CD4-positive, alpha-beta T cell treated with Interleukin-4 for 4 hours (primary cell): ENCODE results near the gene TRAM2.

ENCODE experiments used
- DNase-seq: peaks from one replicate; pipeline ENCODE4 v3.0.0-alpha.2; 2020

Gene TRAM2

GRCh38 chr6:52505726-52506409, 71.0 kb downstream of the TRAM2 start:
- DNase-seq, result no peak

- no peak for DNase-seq
These were observed 72.1 kb downstream of the TRAM2 start for GRCh38 chr6:52504782-52505136.

- no peak for DNase-seq
These were observed 72.7 kb downstream of the TRAM2 start for GRCh38 chr6:52503851-52504781.

GRCh38 chr6:52503323-52503747, 73.5 kb downstream of the TRAM2 start:
- DNase-seq, result no peak

GRCh38 chr6:52502306-52503029, 74.4 kb downstream of the TRAM2 start:
- DNase-seq, result no peak

- no peak for DNase-seq
These were observed 76.4 kb downstream of the TRAM2 start for GRCh38 chr6:52500238-52501129.

- no peak for DNase-seq
These were observed 77.1 kb downstream of the TRAM2 start for GRCh38 chr6:52499681-52500236.

GRCh38 chr6:52499026-52499425, 77.8 kb downstream of the TRAM2 start:
- no peak for DNase-seq

GRCh38 chr6:52498538-52499017, 78.3 kb downstream of the TRAM2 start:
- DNase-seq, result no peak

- DNase-seq, result no peak
These were observed 79.0 kb downstream of the TRAM2 start for GRCh38 chr6:52497652-52498408.

GRCh38 chr6:52496631-52497030, 80.2 kb downstream of the TRAM2 start:
- no peak for DNase-seq

- no peak for DNase-seq
These were observed 80.9 kb downstream of the TRAM2 start for GRCh38 chr6:52495922-52496321.

GRCh38 chr6:52494298-52495072, 82.4 kb downstream of the TRAM2 start:
- DNase-seq, result no peak

- no peak for DNase-seq
These were observed 83.2 kb downstream of the TRAM2 start for GRCh38 chr6:52493669-52494068.

GRCh38 chr6:52491203-52492069, 85.4 kb downstream of the TRAM2 start:
- DNase-seq, result no peak

- DNase-seq, result no peak
These were observed 87.0 kb downstream of the TRAM2 start for GRCh38 chr6:52489881-52490280.

GRCh38 chr6:52483671-52484003, 93.2 kb downstream of the TRAM2 start:
- no peak for DNase-seq

GRCh38 chr6:52482903-52483670, 93.8 kb downstream of the TRAM2 start:
- no peak for DNase-seq

- no peak for DNase-seq
These were observed 101.6 kb downstream of the TRAM2 start for GRCh38 chr6:52475307-52475706.
